GM13976 (cell line): Measurements from ENCODE around the gene GTF2H1.

Source experiments
- DNase-seq: peaks from one replicate; pipeline ENCODE4 v3.0.0; 2012; ENCODE audit warnings: low spot score
- CTCF ChIP-seq: IDR thresholded peaks from 2 replicates; pipeline ENCODE4 v1.5.1; 2012; ENCODE audit warnings: borderline replicate concordance, mild to moderate bottlenecking; ENCODE audit not compliant: insufficient read depth; ENCODE audit errors: extremely low read depth, missing control alignments, control extremely low read depth
- in situ Hi-C: fragments of 300-500 bp; cut with MboI; formaldehyde crosslinking; loops from one replicate; pipeline ENCODE4 v1.12.0; 2022; ENCODE audit warnings: low sequenced_read_pairs, mixed read lengths, inconsistent platforms; ENCODE audit not compliant: unreplicated experiment

Gene GTF2H1

GRCh38 chr11:18294862-18295261 lies 27.5 kb upstream of the GTF2H1 start:
- no peak for DNase-seq
- TF ChIP-seq CTCF: no peak
- in situ Hi-C loops: no loop called here

GRCh38 chr11:18295316-18295715 lies 27.1 kb upstream of the GTF2H1 start:
- no peak for TF ChIP-seq CTCF
- in situ Hi-C loops: no loop called here
- DNase-seq: no peak

GRCh38 chr11:18299721-18300120 lies 22.6 kb upstream of the GTF2H1 start:
- TF ChIP-seq CTCF: no peak
- in situ Hi-C loops: no loop called here
- no peak for DNase-seq

GRCh38 chr11:18304745-18305144 lies 17.6 kb upstream of the GTF2H1 start:
- no peak for DNase-seq
- in situ Hi-C loops: no loop called here
- no peak for TF ChIP-seq CTCF

GRCh38 chr11:18307461-18308139 lies 14.8 kb upstream of the GTF2H1 start:
- DNase-seq: no peak
- in situ Hi-C loops: no loop called here
- no peak for TF ChIP-seq CTCF

- in situ Hi-C loops: no loop called here
- no peak for DNase-seq
- TF ChIP-seq CTCF: no peak
Measured at GRCh38 chr11:18308242-18308641, 14.1 kb upstream of the GTF2H1 start.
